Measurements from ENCODE around the gene MAML2.

The MAML2 gene

DNA sequence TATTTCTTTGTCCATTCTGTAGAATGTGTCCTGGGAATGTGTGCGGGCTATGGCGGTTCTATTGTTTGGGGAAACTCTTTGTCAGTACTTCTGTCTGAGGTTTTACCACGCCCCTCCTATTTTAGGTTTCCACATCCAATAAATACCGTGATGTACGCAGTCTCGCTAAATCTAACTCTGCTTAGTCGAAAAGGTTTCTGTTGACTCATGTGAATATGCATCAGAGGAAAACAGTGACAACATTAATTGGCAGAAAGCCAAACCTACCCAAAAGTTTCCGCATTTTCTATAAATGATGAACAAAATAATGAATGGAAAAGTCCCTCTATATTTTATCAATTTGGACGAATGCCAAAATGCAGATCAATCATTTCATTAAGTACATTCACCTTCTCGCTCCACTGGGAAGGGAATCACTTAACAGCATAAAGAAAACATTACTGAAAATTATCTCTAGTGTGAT is 143.4 kb downstream of the MAML2 start:
- H2AFZ ChIP-seq (ENCODE audit: low read depth, low read length), result no peak overlapping the region
- H3K4me2 ChIP-seq (ENCODE audit: low read length, poor library complexity, severe bottlenecking), result no peak overlapping the region
- H3K4ac ChIP-seq (ENCODE audit: low read depth in 1 of 2, low read length in 2 of 2), result no peak overlapping the region
- peaks cover 23% of the 10 kb centered on the region for H3K79me1 ChIP-seq (replicated peaks; ENCODE audit: low read length, poor library complexity, severe bottlenecking)
- no peaks in the 10 kb centered on the region for H3K9me3 ChIP-seq (ENCODE audit: control insufficient read depth, low read length)
- no peak overlapping the region for H3K23ac ChIP-seq (ENCODE audit: low read length in 2 of 2)
- peaks cover 5% of the 10 kb centered on the region for H3K4me1 ChIP-seq (ENCODE audit: control insufficient read depth, insufficient read depth, low read depth, low read length)
- peak overlapping the region; percentile 76 for H3K27ac ChIP-seq (ENCODE audit: low read length, poor library complexity, severe bottlenecking)
- DNase-seq, result peak; percentile 87
- H4K91ac ChIP-seq (ENCODE audit: low read length), result no peak overlapping the region
- no peak overlapping the region for H3K18ac ChIP-seq (ENCODE audit: low read depth in 1 of 2, low read length in 2 of 2)
- no peak overlapping the region for H3K14ac ChIP-seq (ENCODE audit: low read length in 2 of 2)
- H2BK15ac ChIP-seq (ENCODE audit: low read depth, poor library complexity, severe bottlenecking), result no peak overlapping the region
- WGBS, result 50% methylated on average over 5 of the region's 10 CpGs
- H3K9ac ChIP-seq (ENCODE audit: low read length), result peak overlapping the region; percentile 23
- H3K36me3 ChIP-seq (ENCODE audit: control insufficient read depth in 1 of 2, insufficient read depth in 2 of 2, low read depth in 1 of 2, low read length in 2 of 2), result peaks cover 0 to 5% of the 10 kb centered on the region in 2 experiments
- no peak overlapping the region for H2BK120ac ChIP-seq (ENCODE audit: low read depth, low read length)
- no peak overlapping the region for H2BK5ac ChIP-seq (ENCODE audit: low read depth, low read length, poor library complexity, severe bottlenecking)
- H4K8ac ChIP-seq (ENCODE audit: low read length), result no peak overlapping the region
- H3K27me3 ChIP-seq (ENCODE audit: control insufficient read depth in 1 of 2, insufficient read depth in 1 of 2, low read length in 2 of 2), result no peaks in the 10 kb centered on the region
- no peak overlapping the region for H3K4me3 ChIP-seq (ENCODE audit: insufficient read depth in 1 of 2, low read depth in 1 of 2, low read length in 2 of 2)
- H2BK12ac ChIP-seq (ENCODE audit: low read length in 2 of 2), result no peak overlapping the region
- no peak overlapping the region for H2AK5ac ChIP-seq (ENCODE audit: low read length, severe bottlenecking)

DNA sequence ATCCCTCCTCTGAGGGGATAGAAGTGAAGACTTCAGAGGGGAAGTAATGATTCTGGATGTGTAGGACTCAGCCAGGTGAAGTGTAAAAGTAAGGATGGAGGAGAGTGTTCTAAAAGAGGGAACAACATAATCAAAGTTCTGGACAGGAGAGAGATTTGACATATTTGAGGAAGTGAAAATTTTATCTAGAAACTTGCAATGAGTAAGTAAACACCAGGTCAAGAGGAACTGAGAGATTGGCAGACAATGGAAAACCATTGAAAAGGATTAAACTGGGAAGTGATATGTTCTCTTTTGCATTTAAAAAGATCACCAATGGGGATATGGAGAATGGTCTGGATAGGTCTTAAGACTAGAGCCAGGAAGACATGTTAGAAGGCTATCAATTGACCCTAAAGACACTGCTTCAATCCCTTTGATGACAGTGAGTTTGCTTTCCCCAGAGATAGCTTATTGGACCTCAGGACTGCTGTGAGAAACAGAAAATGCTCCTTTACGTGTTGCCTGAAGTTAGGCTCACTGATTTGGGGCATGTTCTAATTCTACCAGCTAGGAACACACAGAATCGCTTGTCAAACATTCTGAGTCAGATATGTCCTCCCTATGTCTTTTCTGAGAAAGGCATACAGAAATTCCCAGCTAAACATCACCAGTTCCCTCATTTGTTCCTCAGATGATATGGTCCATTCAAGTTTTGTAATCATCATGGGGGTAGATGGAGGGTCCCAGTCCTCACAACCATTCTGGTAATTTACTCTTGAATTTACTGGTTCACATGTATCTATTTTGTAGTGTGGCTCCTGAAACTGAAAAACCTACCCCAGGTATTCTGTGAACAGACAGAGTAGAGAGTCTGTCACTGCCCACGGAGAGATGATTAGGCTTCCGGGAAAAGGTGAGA is 144.9 kb downstream of the MAML2 start:
- Histone ChIP-seq H3K27me3 (ENCODE audit: control insufficient read depth in 1 of 2, insufficient read depth in 1 of 2, low read length in 2 of 2) (no peaks in the 10 kb centered on the region), H3K36me3 (ENCODE audit: control insufficient read depth in 1 of 2, insufficient read depth in 2 of 2, low read depth in 1 of 2, low read length in 2 of 2) (peaks cover 0 to 5% of the 10 kb centered on the region in 2 experiments), H2AK5ac (ENCODE audit: low read length, severe bottlenecking) (no peak overlapping the region), H3K27ac (ENCODE audit: low read length, poor library complexity, severe bottlenecking) (no peak overlapping the region), H2BK120ac (ENCODE audit: low read depth, low read length) (no peak overlapping the region), H3K14ac (ENCODE audit: low read length in 2 of 2) (no peak overlapping the region), H3K4ac (ENCODE audit: low read depth in 1 of 2, low read length in 2 of 2) (peak overlapping the region in 1 of 2 experiments; percentile 71), H3K79me1 (replicated peaks; ENCODE audit: low read length, poor library complexity, severe bottlenecking) (peaks cover 24% of the 10 kb centered on the region), H4K8ac (ENCODE audit: low read length) (no peak overlapping the region), H3K4me1 (ENCODE audit: control insufficient read depth, insufficient read depth, low read depth, low read length) (peaks cover 2% of the 10 kb centered on the region), H3K9me3 (ENCODE audit: control insufficient read depth, low read length) (no peaks in the 10 kb centered on the region), H2BK5ac (ENCODE audit: low read depth, low read length, poor library complexity, severe bottlenecking) (no peak overlapping the region), H2BK12ac (ENCODE audit: low read length in 2 of 2) (peak overlapping the region; percentile 4 to 73), H3K4me2 (ENCODE audit: low read length, poor library complexity, severe bottlenecking) (no peak overlapping the region), H2BK15ac (ENCODE audit: low read depth, poor library complexity, severe bottlenecking) (peak overlapping the region; percentile 23), H2AFZ (ENCODE audit: low read depth, low read length) (no peak overlapping the region), H3K9ac (ENCODE audit: low read length) (no peak overlapping the region), H3K18ac (ENCODE audit: low read depth in 1 of 2, low read length in 2 of 2) (peak overlapping the region; percentile 60 to 80), H3K23ac (ENCODE audit: low read length in 2 of 2) (no peak overlapping the region), H3K4me3 (ENCODE audit: insufficient read depth in 1 of 2, low read depth in 1 of 2, low read length in 2 of 2) (no peak overlapping the region), H4K91ac (ENCODE audit: low read length) (no peak overlapping the region)
- no peak for DNase-seq
- WGBS, result 96% methylated on average over 4 of the region's 4 CpGs

DNA sequence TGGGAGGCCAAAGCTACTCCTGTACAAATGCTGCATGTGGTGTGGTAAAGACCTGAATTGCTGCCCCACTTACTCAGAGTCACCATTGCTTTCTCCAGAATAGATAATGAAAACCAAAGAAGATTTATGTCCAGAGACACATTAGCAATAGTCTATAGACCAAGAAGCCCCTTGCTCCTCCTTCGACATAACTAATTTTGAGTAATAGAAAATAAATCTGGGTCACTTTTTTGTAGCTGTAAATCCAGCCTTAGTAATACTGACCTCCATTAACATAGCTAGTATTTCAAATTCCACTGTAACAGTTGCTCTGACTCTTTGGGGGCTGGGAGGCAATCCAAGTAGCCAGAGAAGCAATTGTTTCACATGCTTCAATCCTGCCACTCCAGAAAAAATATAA is 145.9 kb downstream of the MAML2 start:
- H2BK5ac ChIP-seq (ENCODE audit: low read depth, low read length, poor library complexity, severe bottlenecking), result no peak overlapping the region
- H3K18ac ChIP-seq (ENCODE audit: low read depth in 1 of 2, low read length in 2 of 2), result peak overlapping the region in 1 of 2 experiments; percentile 21
- peaks cover 2% of the 10 kb centered on the region for H3K4me1 ChIP-seq (ENCODE audit: control insufficient read depth, insufficient read depth, low read depth, low read length)
- H3K9ac ChIP-seq (ENCODE audit: low read length), result no peak overlapping the region
- H2BK120ac ChIP-seq (ENCODE audit: low read depth, low read length), result no peak overlapping the region
- H3K27ac ChIP-seq (ENCODE audit: low read length, poor library complexity, severe bottlenecking), result peak overlapping the region; percentile 9
- peak overlapping the region; percentile 71 for H4K8ac ChIP-seq (ENCODE audit: low read length)
- no peak overlapping the region for H3K4me3 ChIP-seq (ENCODE audit: insufficient read depth in 1 of 2, low read depth in 1 of 2, low read length in 2 of 2)
- no peak overlapping the region for H3K4me2 ChIP-seq (ENCODE audit: low read length, poor library complexity, severe bottlenecking)
- H3K4ac ChIP-seq (ENCODE audit: low read depth in 1 of 2, low read length in 2 of 2), result no peak overlapping the region
- peak overlapping the region in 1 of 2 experiments; percentile 55 for H3K14ac ChIP-seq (ENCODE audit: low read length in 2 of 2)
- no peak overlapping the region for H2BK12ac ChIP-seq (ENCODE audit: low read length in 2 of 2)
- H3K27me3 ChIP-seq (ENCODE audit: control insufficient read depth in 1 of 2, insufficient read depth in 1 of 2, low read length in 2 of 2), result no peaks in the 10 kb centered on the region
- no peak overlapping the region for H4K91ac ChIP-seq (ENCODE audit: low read length)
- no peak overlapping the region for H2AFZ ChIP-seq (ENCODE audit: low read depth, low read length)
- H3K23ac ChIP-seq (ENCODE audit: low read length in 2 of 2), result no peak overlapping the region
- peaks cover 0 to 5% of the 10 kb centered on the region in 2 experiments for H3K36me3 ChIP-seq (ENCODE audit: control insufficient read depth in 1 of 2, insufficient read depth in 2 of 2, low read depth in 1 of 2, low read length in 2 of 2)
- H2AK5ac ChIP-seq (ENCODE audit: low read length, severe bottlenecking), result peak overlapping the region; percentile 92
- H3K9me3 ChIP-seq (ENCODE audit: control insufficient read depth, low read length), result no peaks in the 10 kb centered on the region
- peaks cover 27% of the 10 kb centered on the region for H3K79me1 ChIP-seq (replicated peaks; ENCODE audit: low read length, poor library complexity, severe bottlenecking)
- no peak for DNase-seq
- no CpG with 5 or more reads among the region's 1 CpG for WGBS
- no peak overlapping the region for H2BK15ac ChIP-seq (ENCODE audit: low read depth, poor library complexity, severe bottlenecking)

DNA sequence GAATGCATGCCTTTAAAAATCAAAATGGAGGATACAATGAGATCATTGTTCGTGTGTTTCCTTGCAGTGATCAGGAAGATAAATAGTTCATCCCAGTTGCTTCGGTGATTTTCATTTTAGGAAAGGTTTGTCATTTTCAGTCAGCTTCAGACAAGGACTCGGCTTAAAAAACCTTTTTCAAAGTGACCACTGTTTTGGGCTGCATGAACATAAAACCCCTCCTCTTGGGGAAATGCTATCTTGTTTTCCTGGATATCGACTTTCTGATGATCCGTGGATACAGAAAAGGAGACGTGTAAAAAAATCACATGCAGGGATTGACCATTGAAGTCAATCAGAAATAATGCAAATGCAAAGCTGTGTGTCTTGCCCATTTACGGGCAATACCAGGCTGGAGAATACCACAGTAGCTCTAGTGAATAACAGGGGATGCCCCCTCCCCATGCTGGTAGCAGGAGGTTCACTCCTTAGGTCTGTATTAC is 146.8 kb downstream of the MAML2 start:
- Histone ChIP-seq H3K4me2 (ENCODE audit: low read length, poor library complexity, severe bottlenecking) (no peak overlapping the region), H3K9ac (ENCODE audit: low read length) (no peak overlapping the region), H3K14ac (ENCODE audit: low read length in 2 of 2) (no peak overlapping the region), H3K23ac (ENCODE audit: low read length in 2 of 2) (no peak overlapping the region), H4K8ac (ENCODE audit: low read length) (no peak overlapping the region), H3K27ac (ENCODE audit: low read length, poor library complexity, severe bottlenecking) (no peak overlapping the region), H3K79me1 (replicated peaks; ENCODE audit: low read length, poor library complexity, severe bottlenecking) (peaks cover 32% of the 10 kb centered on the region), H2BK5ac (ENCODE audit: low read depth, low read length, poor library complexity, severe bottlenecking) (no peak overlapping the region), H3K9me3 (ENCODE audit: control insufficient read depth, low read length) (no peaks in the 10 kb centered on the region), H3K27me3 (ENCODE audit: control insufficient read depth in 1 of 2, insufficient read depth in 1 of 2, low read length in 2 of 2) (no peaks in the 10 kb centered on the region), H3K18ac (ENCODE audit: low read depth in 1 of 2, low read length in 2 of 2) (peak overlapping the region in 1 of 2 experiments; percentile 40), H2AK5ac (ENCODE audit: low read length, severe bottlenecking) (no peak overlapping the region), H2BK15ac (ENCODE audit: low read depth, poor library complexity, severe bottlenecking) (no peak overlapping the region), H4K91ac (ENCODE audit: low read length) (no peak overlapping the region), H3K36me3 (ENCODE audit: control insufficient read depth in 1 of 2, insufficient read depth in 2 of 2, low read depth in 1 of 2, low read length in 2 of 2) (peaks cover 0 to 5% of the 10 kb centered on the region in 2 experiments), H3K4me3 (ENCODE audit: insufficient read depth in 1 of 2, low read depth in 1 of 2, low read length in 2 of 2) (no peak overlapping the region), H3K4ac (ENCODE audit: low read depth in 1 of 2, low read length in 2 of 2) (no peak overlapping the region), H2AFZ (ENCODE audit: low read depth, low read length) (no peak overlapping the region), H2BK12ac (ENCODE audit: low read length in 2 of 2) (peak overlapping the region in 1 of 2 experiments; percentile 5), H3K4me1 (ENCODE audit: control insufficient read depth, insufficient read depth, low read depth, low read length) (peaks cover 2% of the 10 kb centered on the region), H2BK120ac (ENCODE audit: low read depth, low read length) (no peak overlapping the region)
- no peak for DNase-seq
- WGBS, result 88% methylated on average over 6 of the region's 7 CpGs

Measured in mesenchymal stem cell (in vitro differentiated cells and primary cell).